Stromal cell of bone marrow (primary cell): Measurements from ENCODE around the gene DDB1.
A peak's percentile ranks its signal among the peaks of the same experiment; 100 is the strongest.
"Not testable (repeated sequence)": the region's sequence is repeated elsewhere in the genome, so short reads cannot be mapped to it uniquely, and the experiment has no call there.

Source experiments
- DNase-seq: peaks from one replicate; pipeline ENCODE4 v3.0.0-alpha.2; 2012; ENCODE audit warnings: low read depth

DDB1 gene

DNA sequence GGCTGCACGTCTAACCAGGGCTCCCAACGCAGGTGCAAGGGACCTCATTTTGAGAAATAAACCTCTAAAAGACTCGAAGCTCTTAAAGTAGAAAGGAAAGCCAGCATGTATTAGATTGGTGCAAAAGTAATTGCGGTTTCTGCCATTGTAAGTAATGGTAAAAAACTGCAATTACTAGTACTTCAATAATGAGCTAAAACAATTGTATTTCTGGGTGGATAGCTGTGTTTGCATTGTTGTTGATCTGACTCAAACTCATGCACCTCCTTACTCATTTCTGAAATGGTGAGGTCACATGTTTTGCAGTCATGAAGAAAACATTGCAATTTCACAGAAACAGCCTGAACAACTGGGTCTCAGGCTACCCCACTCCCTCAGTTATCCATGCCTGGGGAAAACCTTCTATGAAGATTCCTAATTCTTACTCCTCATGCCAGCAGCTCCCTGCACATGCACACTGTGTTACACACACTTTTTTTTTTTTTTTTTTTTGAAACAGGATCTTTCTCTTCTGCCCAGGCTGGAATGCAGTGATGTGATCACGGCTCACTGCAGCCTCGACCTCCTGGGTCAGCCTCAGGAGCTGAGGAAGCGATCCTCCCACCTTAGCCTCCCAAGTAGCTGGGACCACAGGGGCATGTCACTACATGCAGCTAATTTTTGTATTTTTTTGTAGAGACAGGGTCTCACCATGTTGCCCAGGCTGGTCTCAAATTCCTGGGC lies 62.4 kb downstream of the DDB1 start:
- DNase-seq = peak; percentile 63

DNA sequence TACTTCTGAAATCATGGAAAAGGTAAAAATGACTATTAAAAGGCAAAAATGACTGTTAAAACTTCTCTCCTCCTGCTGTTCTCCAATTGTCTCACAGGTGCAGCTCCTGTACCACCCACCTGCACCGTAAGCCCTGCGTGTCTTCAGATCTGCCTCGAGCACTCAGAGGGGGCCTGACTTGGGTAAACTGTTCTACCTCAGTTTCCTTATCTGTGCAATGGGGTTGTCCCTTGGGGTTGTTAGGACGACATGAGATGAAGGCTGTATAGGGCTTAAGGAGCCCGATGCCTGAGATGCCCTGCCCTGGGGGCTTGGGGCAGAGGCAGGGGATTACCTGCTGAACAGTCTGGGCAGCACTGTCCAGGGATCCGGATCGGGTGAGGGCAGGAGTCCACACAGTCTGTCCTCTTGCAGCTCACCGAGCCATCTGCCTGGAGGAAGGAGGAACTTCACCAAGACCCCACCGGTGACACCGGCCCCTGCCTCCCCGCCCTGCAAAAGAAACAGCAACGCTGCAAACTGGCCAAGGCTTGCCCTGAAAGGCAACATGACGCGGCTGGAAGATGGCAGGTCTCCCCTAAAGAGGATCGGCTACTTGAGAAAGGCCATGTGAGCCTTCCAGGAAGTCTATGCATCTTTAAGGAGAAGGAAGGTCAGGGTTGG lies 64.2 kb downstream of the DDB1 start:
- no peak for DNase-seq

DNA sequence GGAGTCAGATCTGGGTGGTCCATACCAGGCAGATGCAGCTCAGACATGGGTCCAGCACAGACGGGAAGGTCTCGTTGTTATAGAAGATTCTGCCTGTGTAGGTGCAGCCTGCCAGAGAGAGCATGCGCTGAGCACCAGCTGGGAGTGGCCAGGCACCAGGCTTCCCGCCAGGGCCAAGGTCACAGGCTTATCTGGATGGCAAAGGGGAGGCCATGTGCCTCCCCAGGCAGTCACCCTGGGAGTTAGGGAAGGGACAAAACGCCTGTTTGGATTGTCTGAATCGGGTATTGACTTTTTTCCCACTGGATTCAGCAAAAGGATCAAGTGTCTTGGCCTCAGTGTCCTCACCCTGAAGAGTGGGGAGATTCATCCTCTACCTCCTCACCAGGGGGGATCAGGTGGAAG lies 65.5 kb downstream of the DDB1 start:
- no peak for DNase-seq

DNA sequence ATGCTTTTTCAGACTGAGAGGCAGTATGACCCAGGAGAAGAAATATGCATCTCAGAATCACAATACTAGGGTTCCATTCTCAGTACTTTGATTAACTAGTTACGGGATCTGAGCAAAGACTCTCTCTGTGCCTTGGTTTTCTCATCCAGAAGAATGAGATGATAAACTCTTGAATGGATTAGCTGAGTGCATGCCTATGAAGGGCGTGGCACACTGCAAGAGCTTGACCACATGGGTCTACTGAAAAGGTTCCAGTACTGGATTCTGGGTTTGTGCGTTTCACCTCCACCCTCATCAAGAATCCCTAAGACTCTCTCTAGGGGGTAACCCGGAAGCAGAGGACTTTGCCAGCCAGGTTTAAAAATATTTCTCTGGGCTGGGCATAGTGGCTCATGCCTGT lies 66.3 kb downstream of the DDB1 start:
- no peak for DNase-seq

DNA sequence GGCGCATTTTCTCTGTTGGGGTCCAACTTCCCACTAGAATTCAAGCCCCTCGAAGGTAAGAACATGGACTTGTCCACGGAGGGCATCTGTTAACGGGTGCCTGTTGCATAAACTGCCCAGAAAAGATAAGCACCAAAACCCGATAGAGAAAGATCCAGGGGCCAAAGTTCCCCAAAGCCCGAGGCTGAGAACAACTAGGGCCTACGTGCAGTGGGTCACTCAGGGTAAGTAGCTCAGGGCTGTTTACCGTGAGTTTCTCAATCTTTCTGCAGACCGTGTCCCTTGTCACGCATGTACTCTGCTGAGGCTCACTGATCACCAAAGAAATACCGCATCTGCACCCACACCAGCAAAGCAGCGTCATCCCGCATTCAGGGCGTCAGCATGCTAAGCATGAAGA lies 67.5 kb downstream of the DDB1 start:
- DNase-seq = no peak

DNA sequence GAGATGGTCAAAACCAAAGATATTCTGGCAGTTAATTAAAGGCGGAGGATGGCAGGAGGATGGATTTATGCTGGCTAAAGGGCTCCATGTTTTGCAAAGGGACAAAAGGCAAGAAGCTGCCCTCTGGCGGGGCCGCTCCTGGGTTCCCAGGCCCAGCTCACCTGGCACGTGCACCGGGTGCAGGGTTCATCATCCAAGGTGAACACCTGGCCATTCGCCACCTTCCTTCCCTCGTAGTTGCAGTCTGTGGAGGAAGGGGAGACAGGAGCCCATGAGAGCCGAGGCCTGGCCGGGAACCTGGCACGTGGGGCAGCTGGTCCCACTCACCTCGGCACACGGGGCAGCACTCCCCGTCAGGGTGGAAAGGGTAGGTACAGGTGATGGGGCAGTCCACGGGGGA lies 68.1 kb downstream of the DDB1 start:
- DNase-seq = no peak

DNA sequence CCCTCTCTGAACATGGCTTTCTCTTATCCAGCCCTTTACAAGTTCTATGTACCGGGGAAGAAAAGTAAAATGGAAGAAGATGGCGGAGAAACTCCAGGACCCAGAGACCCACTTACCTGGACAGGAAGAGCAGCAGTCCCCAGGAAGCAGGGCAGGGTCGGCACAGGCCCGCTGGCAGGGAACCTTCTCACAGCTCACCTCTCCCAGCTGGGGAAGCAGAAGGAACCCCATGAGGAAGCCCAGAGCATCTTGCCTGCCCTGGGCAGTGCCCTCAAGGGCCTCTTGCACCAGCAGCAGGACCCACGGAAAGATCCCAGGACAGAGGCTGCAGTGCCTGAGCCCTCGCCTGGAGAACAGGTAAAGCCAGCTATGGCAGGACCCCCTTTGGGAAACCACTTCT lies 68.5 kb downstream of the DDB1 start:
- DNase-seq = no peak

DNA sequence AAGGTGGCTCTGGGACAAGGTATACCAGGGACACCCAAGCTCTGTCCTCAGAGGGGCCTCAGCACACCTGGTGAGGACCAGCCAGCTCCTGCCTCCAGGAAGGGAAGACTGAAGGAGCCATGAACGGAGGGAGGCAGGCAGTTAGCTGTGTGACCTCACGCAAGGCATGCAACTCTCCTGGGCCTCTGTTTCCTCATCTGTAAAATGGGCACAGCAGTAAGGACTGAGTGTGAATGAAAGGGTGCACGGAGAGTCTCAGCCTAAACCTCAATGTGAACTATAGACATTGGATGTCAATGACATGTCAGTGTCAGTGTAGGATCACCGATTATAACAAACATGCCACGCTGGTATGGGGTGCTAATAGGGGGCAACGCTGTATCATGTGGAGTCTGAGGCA lies 73.5 kb downstream of the DDB1 start:
- DNase-seq = no peak

DNA sequence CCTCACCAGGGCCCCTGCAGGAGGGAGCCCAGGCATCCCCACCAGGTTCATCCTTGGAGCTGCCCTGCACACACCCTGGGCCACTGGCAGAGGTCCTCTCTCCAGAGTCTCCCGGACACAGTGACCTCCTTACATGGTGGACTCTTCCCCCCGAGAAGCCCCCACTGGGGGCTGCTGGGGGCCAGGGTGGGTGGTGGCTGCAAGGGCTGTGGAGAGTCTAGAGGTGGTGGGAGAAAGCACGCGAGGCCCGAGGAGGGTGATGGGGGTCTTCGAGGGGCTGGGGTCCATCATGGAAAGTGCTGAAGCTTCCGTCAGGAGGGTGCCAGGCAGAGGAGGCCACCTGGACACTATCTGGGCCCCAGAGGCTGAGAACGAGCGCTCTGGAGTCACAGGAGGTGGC lies 74.4 kb downstream of the DDB1 start:
- no peak for DNase-seq

DNA sequence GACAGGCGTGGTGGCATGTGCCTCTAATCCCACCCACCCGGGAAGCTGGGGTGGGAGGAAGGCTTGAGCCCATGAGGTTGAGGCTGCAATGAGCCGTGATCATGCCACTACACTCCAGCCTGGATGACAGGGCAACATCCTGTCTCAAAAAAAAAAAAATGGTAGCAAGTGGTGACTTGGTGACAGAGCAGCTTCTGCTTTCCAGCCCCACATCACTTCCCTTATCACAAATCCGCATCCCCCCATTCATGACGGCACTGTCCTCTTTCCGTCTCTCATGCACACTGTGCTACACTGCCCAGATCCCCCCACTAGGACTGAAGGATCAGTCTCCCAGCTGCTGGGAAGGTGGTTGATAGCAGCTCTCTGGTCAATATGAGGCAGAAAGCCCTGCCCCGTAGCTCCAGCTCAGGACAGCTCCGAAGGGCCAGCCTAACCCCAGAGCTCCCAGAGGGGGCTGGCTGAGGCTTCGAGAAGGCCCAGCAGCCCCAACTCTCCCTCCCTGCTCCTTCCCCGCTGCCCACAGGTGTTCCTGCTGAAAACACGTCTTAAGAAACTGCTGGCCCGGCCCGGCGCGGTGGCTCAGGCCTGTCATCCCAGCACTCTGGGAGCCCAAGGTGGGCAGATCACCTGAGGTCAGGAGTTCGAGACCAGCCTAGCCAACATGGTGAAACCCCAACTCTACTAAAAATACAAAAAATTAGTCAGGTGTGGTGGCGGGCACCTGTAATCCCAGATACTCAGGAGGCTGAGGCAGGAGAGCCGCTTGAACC lies 76.0 kb downstream of the DDB1 start:
- DNase-seq = no peak

DNA sequence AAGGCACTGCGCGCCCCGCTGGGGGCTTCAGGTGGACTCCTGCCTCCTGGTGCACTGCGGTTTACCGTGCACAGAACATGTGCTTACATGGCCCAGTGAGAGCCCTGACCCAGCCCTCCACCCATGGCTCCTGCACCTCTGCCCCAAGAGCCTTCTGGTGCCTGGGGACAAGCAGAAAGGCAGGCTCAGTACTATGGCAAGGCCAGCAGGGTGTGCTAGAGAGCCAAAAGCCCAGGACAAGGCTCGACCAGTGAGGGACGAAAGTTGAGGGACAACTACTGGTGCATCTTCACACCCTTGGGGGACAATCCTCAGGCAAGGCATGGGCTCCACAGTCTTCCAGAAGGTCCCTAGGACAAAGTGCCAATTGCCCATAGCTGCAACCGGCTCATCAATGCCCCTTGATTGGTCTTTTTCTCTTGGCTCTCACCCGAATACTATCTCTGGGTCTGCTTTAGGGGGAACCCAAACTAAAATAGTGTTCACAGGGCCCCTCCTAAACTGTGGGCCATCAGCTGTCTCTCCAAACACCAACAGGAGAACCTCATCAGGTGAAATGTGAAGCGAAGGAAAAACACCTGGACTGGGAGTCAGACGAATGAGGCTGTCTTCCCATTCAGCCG lies 78.4 kb downstream of the DDB1 start:
- peak; percentile 24 for DNase-seq

DNA sequence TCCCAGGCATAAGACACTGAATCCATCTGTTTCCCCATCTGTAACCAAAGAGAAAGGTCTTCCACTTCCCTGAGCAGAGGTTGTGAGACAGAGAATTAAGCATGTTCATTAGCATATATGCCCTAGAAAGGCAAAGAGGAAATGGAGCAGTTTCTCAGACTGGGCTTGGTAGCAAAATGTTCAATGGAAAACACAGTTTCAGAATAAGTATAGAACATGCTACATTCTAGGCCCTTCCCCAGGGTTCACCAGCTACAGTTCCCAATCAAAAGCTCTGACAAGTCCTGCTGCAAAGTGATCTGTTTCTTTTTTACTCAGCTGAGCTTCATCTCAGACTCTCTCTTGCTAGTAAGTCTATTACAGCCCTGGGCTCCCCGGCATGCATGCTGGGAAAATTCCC lies 80.6 kb downstream of the DDB1 start:
- DNase-seq = not testable (repeated sequence)

DNA sequence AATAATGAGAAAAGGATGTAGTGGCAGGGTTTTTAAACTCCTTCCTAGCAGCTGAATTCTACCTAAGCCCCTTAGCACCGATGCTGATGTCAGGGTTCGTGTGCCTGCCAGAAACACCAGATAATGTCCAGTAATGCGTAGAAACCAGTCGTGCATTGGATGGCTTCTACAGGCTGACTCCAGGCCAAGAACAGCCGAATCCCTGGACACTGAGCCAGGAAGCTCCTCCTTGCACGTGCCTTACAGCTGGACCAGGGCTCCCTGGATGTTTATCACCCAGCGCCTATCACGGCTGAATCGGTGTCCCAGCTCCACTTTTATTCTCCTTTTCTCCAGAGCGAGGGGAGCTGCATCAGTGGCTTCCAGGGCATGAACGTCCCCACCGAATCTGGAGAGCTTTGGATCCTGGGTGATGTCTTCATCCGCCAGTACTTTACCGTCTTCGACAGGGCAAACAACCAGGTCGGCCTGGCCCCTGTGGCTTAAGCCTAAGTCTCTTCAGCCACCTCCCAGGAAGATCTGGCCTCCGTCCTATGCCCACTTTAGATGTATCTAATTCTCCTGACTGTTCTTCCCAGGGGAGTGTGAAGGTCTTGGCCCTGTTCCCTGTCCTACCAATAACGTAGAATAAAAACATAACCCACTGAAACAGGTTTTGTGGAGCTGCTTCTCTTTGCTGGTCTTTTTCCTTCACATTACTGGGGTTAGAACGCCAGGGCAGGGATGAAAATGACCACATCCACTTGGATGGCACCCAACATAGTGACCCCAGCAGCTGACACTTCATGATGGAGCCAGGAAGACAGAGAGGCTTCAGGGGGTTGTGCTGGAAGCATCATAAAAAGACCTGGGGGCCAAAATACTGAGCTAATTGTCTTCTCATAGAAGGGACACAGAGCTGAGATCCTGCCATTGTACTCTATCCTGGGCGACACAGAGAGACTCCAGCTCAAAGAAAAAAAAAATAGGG lies 81.8 kb downstream of the DDB1 start:
- not testable (repeated sequence) for DNase-seq
